HG02610 (cell line): ENCODE data around the gene RFPL3.
"Not testable (repeated sequence)": the region's sequence is repeated elsewhere in the genome, so short reads cannot be mapped to it uniquely, and the experiment has no call there.

Source experiments
- ATAC-seq: cut with Tn5 transposase; IDR thresholded peaks from one replicate; pipeline ENCODE4 v1.9.1; 2021; ENCODE audit warnings: mild to moderate bottlenecking, moderate library complexity; ENCODE audit not compliant: unreplicated experiment

The RFPL3 gene

DNA sequence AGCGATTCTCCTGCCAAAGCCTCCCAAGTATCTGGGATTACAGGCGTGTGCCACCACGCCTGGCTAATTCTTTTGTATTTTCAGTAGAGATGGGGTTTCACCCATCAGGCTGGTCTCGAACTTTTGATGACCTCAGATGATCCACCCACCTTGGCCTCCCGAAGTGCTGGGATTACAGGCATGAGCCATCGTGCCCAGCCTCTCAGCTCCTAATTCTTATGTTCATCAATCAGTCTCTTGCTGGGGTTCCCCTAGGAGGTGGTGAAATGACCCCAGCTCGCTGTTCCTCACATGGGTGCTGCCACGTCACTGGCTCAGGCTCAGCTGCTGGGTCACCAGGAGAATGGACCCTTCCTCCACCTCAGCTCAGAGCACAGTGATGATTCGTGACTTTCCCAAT is at the start of gene RFPL3:
RFPL3 (plus strand) TSS at position 301 of the 400 bp plus-strand sequence. CDS start 205 bp downstream, outside the sequence.
- ATAC-seq, result not testable (repeated sequence)

GRCh38 chr22:32308191-32308590 is 49.5 kb upstream of the RFPL3 start:
- ATAC-seq, result no peak

- no peak for ATAC-seq
Observed at GRCh38 chr22:32308934-32309333, 48.7 kb upstream of the RFPL3 start.

GRCh38 chr22:32309585-32310251 is 47.9 kb upstream of the RFPL3 start:
- no peak for ATAC-seq

DNA sequence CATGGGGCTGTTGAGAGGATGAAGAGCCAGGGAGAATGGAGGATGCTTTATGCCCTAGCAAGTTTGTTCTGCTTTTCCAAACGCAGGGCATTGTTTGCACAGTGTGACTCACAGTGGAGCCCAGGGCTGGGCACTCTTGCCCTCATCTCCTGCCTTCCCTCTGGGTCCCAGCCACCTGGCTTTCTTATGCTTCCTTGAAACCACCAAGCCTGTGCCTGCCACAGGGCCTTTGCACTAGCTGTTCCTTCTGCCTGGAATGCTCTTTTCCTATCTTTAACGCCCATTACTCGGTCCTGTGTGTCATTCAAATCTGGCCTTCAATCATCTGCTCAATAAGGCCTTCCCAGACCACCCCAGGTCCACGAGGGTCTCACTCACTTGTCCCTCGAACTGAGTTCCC is 46.9 kb upstream of the RFPL3 start:
- ATAC-seq, result no peak

- ATAC-seq, result no peak
Observed at GRCh38 chr22:32311551-32312071, 46.1 kb upstream of the RFPL3 start.

DNA sequence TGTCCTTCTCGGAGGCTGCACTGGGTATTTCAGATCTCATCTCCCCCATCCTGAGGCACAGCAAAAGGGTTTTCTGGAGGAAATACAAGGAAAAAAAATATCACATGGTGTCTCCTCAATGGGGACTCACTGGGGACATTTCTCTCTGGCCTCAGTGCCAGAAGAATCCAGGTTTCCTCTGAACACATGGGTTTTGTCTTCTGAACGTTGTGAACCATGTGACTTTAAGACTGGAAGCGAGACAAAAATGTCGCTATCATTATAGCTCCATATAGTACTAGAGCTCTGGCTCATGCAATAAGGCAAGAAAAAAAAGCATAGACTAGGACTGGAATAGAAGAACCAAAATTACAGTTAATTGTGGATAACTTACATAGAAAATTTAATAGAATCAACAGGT is 44.9 kb upstream of the RFPL3 start:
- ATAC-seq, result no peak

DNA sequence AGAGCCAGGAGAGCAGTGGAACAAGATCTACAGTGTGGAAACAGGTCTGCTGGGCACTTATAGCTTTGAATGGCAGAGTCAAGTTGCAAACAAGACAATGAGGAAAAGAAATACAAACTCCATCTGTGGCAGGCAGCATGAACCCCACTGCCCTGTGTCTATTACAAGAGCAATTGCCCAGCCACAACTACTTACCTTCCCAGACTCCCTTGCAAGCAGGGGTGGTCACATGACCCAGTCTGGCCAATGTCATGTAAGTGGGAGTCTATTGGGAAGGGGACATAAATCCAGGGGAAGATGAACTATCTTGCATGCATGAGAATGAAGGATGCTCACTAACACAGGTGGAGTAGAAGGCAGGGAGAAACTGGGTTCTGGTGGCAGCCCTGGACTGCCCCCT is 44.1 kb upstream of the RFPL3 start:
- ATAC-seq, result no peak

DNA sequence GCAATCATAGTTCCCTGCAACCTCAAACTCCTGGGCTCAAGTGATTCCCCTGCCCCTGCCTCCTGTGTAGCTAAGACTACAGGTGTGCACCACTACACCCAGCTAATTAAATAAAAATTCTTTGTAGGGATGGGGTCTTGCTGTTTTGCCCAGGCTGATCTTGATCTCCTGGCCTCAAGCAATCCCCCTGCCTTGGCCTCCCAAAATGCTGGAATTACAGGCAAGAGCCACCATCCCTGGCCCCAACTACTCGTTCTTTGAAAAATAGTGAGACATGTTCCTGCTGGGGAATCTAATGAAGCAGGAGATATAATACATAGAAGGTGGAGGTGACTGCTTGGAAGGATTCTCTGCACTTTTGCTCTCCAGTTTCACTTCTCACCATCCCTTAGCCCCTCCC is 40.1 kb upstream of the RFPL3 start:
- no peak for ATAC-seq

GRCh38 chr22:32318361-32318760 is 39.3 kb upstream of the RFPL3 start:
- ATAC-seq, result no peak

DNA sequence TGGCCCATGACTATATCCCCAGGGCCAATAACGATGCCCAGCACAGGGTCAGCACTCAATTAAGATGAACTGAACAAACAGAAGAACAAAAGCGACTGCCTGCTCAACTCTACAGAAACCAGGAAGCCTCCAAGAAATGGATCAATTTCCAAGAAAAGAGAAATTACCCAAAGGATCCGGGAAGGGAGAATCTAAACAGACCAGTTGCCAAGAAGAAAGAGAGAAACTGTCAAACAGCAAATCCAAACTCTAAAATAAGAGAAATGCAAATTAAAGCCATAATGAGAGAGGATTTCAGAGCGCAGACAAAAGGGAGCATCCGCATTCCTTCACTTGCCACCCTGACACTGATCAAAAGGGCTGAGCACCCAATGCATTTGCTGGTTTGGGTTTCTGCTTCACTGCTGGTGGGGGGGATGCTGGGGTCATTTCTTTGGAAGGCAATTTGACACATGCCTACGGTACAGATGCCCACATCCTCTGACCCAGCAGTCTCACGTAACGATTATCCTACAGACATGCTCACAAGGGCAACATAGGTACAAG is 37.7 kb upstream of the RFPL3 start:
- ATAC-seq, result no peak

- ATAC-seq, result no peak
Observed at GRCh38 chr22:32322986-32323385, 34.7 kb upstream of the RFPL3 start.

GRCh38 chr22:32323513-32324164 is 34.0 kb upstream of the RFPL3 start:
- no peak for ATAC-seq

DNA sequence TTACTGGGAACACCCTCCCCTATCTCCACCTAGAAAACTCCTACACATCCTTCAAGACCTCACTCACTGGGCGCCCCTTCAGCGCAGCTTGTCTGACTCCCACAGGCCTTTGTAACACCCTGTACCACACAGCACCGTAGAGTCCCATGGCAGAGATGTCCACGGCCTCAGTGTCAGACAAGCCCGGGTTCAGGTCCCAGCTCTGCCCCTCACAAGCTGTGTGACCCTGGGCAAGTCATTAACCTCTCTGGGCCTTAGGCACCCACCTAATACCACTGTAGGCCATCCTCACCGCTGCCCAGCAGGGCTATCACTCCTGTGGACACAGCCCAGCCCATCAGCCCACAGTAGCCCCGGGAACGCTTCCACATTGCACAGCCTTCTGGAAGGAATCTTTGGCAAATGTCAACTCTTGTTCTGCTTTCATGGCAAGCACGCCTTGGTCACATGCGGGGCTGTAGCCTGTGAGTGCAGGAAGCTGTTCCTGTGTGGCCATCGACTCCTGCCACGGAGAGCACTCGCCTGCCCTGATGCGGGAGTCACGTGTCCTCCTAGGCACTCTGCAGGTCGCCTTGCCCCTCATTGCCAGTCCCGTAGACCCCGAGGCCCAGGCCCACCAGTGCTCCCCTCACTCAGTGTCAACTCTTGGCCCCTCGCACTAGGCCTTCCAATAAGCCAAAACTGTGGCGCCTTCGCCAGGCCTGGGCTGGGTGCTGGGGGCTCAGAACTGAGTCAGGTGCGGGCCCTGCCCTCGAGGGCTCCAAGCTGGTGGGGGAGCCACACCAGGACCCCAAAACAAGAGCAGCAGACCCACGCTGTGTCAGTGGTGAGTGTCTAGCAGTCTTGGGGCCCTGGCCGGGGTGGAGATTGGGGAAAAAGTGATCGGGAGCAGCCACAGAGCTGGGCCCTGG is 32.9 kb upstream of the RFPL3 start:
- no peak for ATAC-seq

DNA sequence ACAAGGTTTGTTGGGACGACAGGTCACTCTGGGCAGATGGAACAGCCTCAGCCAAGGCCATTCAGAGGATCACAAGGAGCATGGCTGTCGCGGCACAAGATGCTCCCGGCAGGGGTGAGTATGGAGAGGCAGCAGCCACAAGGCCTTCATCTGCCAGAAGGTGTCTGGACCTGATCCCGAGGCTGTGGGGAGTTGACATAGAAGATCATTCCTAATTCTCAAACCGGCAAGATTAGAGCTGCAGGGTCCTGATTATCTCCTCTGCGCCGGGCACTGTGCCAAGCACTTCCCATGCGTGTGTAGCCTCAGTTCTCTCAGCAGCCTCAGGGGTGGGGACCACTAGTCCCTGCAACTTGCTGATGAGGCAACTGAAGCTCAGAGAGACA is 32.3 kb upstream of the RFPL3 start:
- ATAC-seq, result no peak

DNA sequence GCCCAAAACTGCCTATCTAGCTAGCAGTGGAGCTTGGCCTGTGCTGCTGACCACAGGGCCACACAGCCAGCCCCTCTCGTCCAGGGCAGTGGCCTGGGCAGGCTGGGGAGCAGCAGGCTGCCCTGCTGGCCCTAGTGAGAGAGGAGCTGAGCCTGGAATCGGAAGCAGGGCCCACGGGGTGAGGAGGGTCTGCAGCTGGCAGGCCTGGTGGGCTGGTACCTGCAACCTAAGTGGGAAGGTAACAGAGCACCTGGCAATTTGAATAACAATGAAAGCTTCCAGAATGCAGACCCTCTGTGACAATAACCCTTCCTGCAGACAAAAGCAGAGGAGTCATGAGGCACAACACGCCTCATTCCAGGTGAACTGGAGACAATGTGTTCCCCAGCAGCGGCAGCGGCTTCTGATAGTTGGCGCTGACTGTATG is 31.8 kb upstream of the RFPL3 start:
- ATAC-seq, result no peak

GRCh38 chr22:32326647-32327046 is 31.0 kb upstream of the RFPL3 start:
- no peak for ATAC-seq

GRCh38 chr22:32327066-32327465 is 30.6 kb upstream of the RFPL3 start:
- ATAC-seq, result no peak

DNA sequence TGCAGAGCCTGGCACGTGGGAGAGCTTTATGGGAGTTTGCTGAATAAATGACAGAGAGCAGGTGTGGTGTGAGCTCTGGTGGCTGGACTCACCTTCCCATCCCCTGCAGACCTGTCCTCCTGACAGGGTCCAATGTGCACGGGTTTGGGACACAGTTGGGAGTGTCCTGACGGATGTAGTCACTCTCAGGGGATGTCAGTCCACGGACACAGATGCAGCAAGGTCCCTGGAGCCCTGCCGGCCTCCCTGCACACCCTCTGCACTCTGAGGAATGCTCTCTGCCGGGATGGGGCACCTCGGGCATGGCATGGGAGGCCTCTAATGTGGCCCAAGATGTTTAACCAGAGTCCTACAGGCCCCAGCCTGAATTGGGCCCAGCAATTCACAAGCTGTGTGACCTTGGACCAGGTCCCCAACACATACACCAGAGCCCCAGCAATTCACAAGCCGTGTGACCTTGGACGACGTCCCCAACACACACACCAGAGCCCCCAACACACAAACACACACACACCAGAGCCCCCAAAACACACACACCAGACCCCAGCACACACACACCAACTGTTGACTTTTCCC is 30.0 kb upstream of the RFPL3 start:
- no peak for ATAC-seq

DNA sequence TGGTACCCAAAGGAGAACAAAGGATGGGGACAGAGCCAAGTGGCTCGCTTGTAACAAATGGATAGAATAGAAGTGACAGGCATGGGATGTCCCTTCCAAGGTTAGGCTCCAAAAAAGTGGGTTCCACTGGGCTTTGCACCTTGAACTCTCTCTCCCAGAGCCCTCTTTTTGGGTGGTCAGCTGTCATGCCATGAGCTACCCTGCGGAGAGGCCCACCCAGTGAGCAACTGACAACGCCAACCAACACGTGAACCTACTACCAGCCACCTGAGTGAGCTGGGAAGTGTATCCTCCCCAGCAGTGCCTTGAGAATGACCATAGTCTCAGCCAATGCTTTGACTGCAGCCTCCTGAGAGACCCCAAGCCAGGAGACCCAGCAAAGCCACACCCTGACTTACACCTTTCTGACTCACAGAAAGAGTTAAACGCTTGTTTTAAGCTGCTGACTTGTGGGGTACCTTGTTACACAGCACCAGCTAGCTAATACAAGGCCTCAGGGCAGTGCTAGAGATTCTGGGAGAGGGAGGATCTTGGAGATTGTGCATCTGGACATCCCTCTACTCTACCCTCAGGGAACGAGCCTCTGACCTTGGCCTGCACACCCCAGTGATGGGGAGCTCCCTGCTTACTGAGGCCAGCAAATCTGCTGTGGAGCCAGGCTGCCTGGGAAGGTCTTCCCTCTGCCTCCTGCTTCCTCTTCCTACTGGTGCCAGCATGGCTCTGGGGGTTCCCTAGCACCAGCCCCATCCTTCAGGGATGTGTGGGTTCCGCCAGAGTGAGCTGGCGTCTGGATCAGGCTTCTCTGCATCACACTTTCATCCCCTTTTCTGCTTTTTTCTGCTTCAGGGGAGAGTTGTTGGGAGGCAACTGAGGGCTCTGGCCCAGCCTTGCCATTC is 29.1 kb upstream of the RFPL3 start:
- ATAC-seq, result no peak
